Mucosa of descending colon (tissue), 3 donors: ENCODE results near the gene MYO15A. TPM values are rescaled to one million over a fixed set of nuclear protein-coding genes. Genes with fewer than 3 reads are reported as not detected.

ENCODE experiments used
- ATAC-seq: fragments of 200-7000 bp; cut with Tn5 transposase; one replicate; pipeline ENCODE4 v1.9.1; 2020; ENCODE audit warnings: mild to moderate bottlenecking, moderate library complexity
- DNase-seq, 3 donors: peaks; one replicate each; pipeline ENCODE4 v3.0.0-alpha.2; 2020
- H3K36me3 ChIP-seq: fragments of 200-600 bp; one replicate; pipeline ENCODE4 v1.8.0; 2021; ENCODE audit warnings: low read depth, mild to moderate bottlenecking
- H3K4me1 ChIP-seq: fragments of 200-600 bp; one replicate; pipeline ENCODE4 v1.8.0; 2021; ENCODE audit warnings: low read depth, mild to moderate bottlenecking
- H3K4me3 ChIP-seq: fragments of 200-600 bp; one replicate; pipeline ENCODE4 v1.8.0; 2021; ENCODE audit warnings: mild to moderate bottlenecking
- H3K9me3 ChIP-seq: fragments of 200-600 bp; one replicate; pipeline ENCODE4 v1.8.0; 2021; ENCODE audit warnings: mild to moderate bottlenecking
- intact Hi-C, 2 donors: fragments of 100-400 bp; cut with DNase I in 1 of 2; cut with micrococcal nuclease in 1 of 2; formaldehyde crosslinking; loops; one replicate each; pipeline versions ENCODE4 v1.11.0 to v1.11.1; 2022; cut with DNase I, micrococcal nuclease
- long read RNA-seq, 2 donors: library from polyadenylated mRNA; unstranded; transcript quantifications; one replicate each; pipeline ENCODE4 v2.0.0, GENCODE V29; 2019 to 2021
- total RNA-seq, 3 donors: library from RNA; stranded (reverse); fragmentation: NEBNext Ultra II Directional in 2 of 3; extraction: Animal tissue kit (Norgen Biotek cat#: 25700) in 2 of 3; gene quantifications; one replicate each; pipeline versions ENCODE4 v1.2.1 to v1.2.4, GENCODE V29; 2021 to 2023
- TF ChIP-seq, protein P1 (sequence below): fragments of 200-600 bp; IDR thresholded peaks from one replicate; pipeline ENCODE4 v1.8.0; 2022; ENCODE audit warnings: antibody characterized with exemption, mild to moderate bottlenecking
- donor health status: DM: no; HTN: no; CAD: no; lungs with moderate emphysema.
- donor health status: DM: no; HTN: no; CAD: no.
- donor health status: DM: no; HTN: yes; CAD: no.

MYO15A gene, protein sequence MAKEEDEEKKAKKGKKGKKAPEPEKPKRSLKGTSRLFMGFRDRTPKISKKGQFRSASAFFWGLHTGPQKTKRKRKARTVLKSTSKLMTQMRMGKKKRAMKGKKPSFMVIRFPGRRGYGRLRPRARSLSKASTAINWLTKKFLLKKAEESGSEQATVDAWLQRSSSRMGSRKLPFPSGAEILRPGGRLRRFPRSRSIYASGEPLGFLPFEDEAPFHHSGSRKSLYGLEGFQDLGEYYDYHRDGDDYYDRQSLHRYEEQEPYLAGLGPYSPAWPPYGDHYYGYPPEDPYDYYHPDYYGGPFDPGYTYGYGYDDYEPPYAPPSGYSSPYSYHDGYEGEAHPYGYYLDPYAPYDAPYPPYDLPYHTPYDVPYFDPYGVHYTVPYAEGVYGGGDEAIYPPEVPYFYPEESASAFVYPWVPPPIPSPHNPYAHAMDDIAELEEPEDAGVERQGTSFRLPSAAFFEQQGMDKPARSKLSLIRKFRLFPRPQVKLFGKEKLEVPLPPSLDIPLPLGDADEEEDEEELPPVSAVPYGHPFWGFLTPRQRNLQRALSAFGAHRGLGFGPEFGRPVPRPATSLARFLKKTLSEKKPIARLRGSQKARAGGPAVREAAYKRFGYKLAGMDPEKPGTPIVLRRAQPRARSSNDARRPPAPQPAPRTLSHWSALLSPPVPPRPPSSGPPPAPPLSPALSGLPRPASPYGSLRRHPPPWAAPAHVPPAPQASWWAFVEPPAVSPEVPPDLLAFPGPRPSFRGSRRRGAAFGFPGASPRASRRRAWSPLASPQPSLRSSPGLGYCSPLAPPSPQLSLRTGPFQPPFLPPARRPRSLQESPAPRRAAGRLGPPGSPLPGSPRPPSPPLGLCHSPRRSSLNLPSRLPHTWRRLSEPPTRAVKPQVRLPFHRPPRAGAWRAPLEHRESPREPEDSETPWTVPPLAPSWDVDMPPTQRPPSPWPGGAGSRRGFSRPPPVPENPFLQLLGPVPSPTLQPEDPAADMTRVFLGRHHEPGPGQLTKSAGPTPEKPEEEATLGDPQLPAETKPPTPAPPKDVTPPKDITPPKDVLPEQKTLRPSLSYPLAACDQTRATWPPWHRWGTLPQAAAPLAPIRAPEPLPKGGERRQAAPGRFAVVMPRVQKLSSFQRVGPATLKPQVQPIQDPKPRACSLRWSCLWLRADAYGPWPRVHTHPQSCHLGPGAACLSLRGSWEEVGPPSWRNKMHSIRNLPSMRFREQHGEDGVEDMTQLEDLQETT (N-terminal part only)
- total RNA-seq, result 1 to 10 TPM in 2 of 3 donors, under 1 TPM in 1; 0.60 to 2.0 (median 1.2) TPM
- long read RNA-seq, donor 1, partial matches to known transcripts, result 1 of 8 reads
- long read RNA-seq, donor 1, other reads (novel, unspliced or antisense), result 7 of 8 reads
- long read RNA-seq, donor 2, result 0 reads

- ATAC-seq, result no peak
- no peak within 1 kb of the TSS for H3K4me3 ChIP-seq
- no peaks in the 10 kb centered on the region for H3K36me3 ChIP-seq
- intact Hi-C loops, result no loop called here
- no peaks in the 10 kb centered on the region for H3K4me1 ChIP-seq
- DNase-seq, result no peak
- TF ChIP-seq, protein P1, sequence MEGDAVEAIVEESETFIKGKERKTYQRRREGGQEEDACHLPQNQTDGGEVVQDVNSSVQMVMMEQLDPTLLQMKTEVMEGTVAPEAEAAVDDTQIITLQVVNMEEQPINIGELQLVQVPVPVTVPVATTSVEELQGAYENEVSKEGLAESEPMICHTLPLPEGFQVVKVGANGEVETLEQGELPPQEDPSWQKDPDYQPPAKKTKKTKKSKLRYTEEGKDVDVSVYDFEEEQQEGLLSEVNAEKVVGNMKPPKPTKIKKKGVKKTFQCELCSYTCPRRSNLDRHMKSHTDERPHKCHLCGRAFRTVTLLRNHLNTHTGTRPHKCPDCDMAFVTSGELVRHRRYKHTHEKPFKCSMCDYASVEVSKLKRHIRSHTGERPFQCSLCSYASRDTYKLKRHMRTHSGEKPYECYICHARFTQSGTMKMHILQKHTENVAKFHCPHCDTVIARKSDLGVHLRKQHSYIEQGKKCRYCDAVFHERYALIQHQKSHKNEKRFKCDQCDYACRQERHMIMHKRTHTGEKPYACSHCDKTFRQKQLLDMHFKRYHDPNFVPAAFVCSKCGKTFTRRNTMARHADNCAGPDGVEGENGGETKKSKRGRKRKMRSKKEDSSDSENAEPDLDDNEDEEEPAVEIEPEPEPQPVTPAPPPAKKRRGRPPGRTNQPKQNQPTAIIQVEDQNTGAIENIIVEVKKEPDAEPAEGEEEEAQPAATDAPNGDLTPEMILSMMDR, result no peak
- H3K9me3 ChIP-seq, result no peaks in the 10 kb centered on the region
Measured at GRCh38 chr17:18108401-18109312, at the start of gene MYO15A. Gene MYO15A (plus strand): TSS chr17:18108756. CDS start chr17:18118801, 10,045 bp downstream.

DNA sequence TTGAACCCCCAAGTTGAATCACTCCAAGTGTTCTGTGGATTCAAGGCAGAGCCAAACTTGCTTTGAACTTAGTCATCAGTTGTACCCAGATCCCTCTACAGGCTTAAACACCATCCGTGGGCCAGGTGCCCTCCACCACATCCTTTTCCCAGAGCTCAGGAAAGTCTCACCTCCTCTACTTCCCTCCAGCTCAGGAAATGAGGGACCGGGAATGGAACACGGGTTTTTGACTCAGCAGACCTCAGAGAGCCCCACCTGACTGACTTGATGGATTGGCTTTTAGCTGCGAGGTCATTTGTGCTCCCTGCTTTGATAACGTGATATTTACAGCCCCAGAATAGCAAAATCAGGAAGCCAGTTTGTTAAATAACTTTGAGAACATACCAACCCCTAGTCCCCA, 49.3 kb upstream of the MYO15A start:
- no peak for DNase-seq

GRCh38 chr17:18064053-18064452, 44.5 kb upstream of the MYO15A start:
- ATAC-seq (no peak), DNase-seq (no peak)
- Histone ChIP-seq H3K36me3 (no peaks in the 10 kb centered on the region), H3K4me1 (no peaks in the 10 kb centered on the region), H3K4me3 (no peak overlapping the region), H3K9me3 (no peaks in the 10 kb centered on the region)
- TF ChIP-seq, protein P1, result no peak
- intact Hi-C loops, result no loop called here

More for the DNA sequence above, 49.3 kb upstream of the MYO15A start:
- intact Hi-C loops, result no loop called here
- peaks cover 3% of the 10 kb centered on the region for H3K36me3 ChIP-seq
- TF ChIP-seq, protein P1, result no peak
- no peak overlapping the region for H3K4me3 ChIP-seq
- H3K9me3 ChIP-seq, result no peaks in the 10 kb centered on the region
- H3K4me1 ChIP-seq, result no peaks in the 10 kb centered on the region
- ATAC-seq, result no peak

- TF ChIP-seq, protein P1, result no peak
- no peak overlapping the region for H3K4me3 ChIP-seq
- H3K36me3 ChIP-seq, result no peaks in the 10 kb centered on the region
- intact Hi-C loops, result no loop called here
- DNase-seq (no peak), ATAC-seq (no peak)
- H3K4me1 ChIP-seq, result no peaks in the 10 kb centered on the region
- no peaks in the 10 kb centered on the region for H3K9me3 ChIP-seq
Measured at GRCh38 chr17:18065546-18065945, 43.0 kb upstream of the MYO15A start.
